ENCODE measurements around the gene PGBD2. TPM values are rescaled to one million over a fixed set of nuclear protein-coding genes. Genes with fewer than 3 reads are reported as not detected.
"Not testable (repeated sequence)": the region's sequence is repeated elsewhere in the genome, so short reads cannot be mapped to it uniquely, and the experiment has no call there.

PGBD2 gene
- total RNA-seq, 2 donors from 2014 or later = 4.8 to 7.5 TPM

- Histone ChIP-seq H3K4me1 (ENCODE audit: control insufficient read depth, insufficient read depth, low read length) (no peaks in the 10 kb centered on the region), H3K27ac (ENCODE audit: low read depth, low read length) (no peak overlapping the region), H3K27me3 (ENCODE audit: control insufficient read depth, insufficient read depth, low read length, poor library complexity, severe bottlenecking) (no peaks in the 10 kb centered on the region), H3K9me3 (ENCODE audit: control insufficient read depth, low read length) (no peaks in the 10 kb centered on the region), H3K36me3 (ENCODE audit: control insufficient read depth, insufficient read depth, low read length) (no peaks in the 10 kb centered on the region), H3K9ac (ENCODE audit: extremely low read depth, low read length, poor library complexity, severe bottlenecking) (no peak overlapping the region), H3K4me3 (ENCODE audit: low read length) (no peak overlapping the region)
- H3K9me3 Mint-ChIP-seq = no peaks in the 10 kb centered on the region
- H3K27me3 Mint-ChIP-seq (ENCODE audit: insufficient read depth) = peaks cover 2% of the 10 kb centered on the region
- peaks cover 18% of the 10 kb centered on the region for H3K36me3 Mint-ChIP-seq (ENCODE audit: low read depth)
- peak; percentile 79 for TF ChIP-seq CTCF (conservative IDR thresholded peaks at IDR 0.05)
- peak; percentile 73 for DNase-seq
- no peak overlapping the region for H3K27ac Mint-ChIP-seq
- 82 to 90% methylated on average over 6 to 10 of the region's 10 CpGs for WGBS, 2 experiments (ENCODE audit: insufficient coverage in 1 of 2, insufficient read length in 1 of 2)
- H3K4me3 Mint-ChIP-seq = no peak overlapping the region
- H3K4me1 Mint-ChIP-seq = no peaks in the 10 kb centered on the region
Observed at GRCh38 chr1:248924696-248925532, 18.9 kb downstream of the PGBD2 start.

DNA sequence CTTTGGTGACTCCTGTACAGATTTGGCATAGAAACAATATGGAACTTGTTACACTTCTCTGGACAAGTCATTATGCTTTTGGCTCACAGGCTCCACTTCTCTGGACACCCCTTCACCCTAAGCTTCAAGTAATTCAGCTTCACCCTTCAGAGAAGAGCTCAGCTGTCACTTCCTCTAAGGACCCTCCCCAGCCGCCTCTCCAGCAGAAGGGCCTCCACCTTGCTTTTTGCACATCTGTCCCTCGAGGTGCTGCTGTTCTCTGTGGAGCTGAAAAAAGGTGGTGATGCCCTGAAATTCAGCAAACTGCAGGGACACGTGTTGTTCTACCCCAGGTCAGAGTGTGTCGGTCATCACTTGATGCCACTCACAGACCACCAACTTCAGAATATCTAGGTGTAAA, 19.8 kb downstream of the PGBD2 start:
- H3K9me3 Mint-ChIP-seq; H3K9me3 ChIP-seq (ENCODE audit: control insufficient read depth, low read length); H3K4me1 Mint-ChIP-seq; H3K27me3 Mint-ChIP-seq (ENCODE audit: insufficient read depth); H3K27ac Mint-ChIP-seq; DNase-seq; H3K9ac ChIP-seq (ENCODE audit: extremely low read depth, low read length, poor library complexity, severe bottlenecking); H3K36me3 Mint-ChIP-seq (ENCODE audit: low read depth); H3K27me3 ChIP-seq (ENCODE audit: control insufficient read depth, insufficient read depth, low read length, poor library complexity, severe bottlenecking); H3K4me3 ChIP-seq (ENCODE audit: low read length); H3K4me3 Mint-ChIP-seq; H3K4me1 ChIP-seq (ENCODE audit: control insufficient read depth, insufficient read depth, low read length); H3K27ac ChIP-seq (ENCODE audit: low read depth, low read length); H3K36me3 ChIP-seq (ENCODE audit: control insufficient read depth, insufficient read depth, low read length): not testable (repeated sequence)
- WGBS, 2 experiments (ENCODE audit: insufficient coverage in 1 of 2, insufficient read length in 1 of 2) = 89% methylated on average over 2 of the region's 4 CpGs; no CpG with 5 or more reads in 1 of the 2 experiments

DNA sequence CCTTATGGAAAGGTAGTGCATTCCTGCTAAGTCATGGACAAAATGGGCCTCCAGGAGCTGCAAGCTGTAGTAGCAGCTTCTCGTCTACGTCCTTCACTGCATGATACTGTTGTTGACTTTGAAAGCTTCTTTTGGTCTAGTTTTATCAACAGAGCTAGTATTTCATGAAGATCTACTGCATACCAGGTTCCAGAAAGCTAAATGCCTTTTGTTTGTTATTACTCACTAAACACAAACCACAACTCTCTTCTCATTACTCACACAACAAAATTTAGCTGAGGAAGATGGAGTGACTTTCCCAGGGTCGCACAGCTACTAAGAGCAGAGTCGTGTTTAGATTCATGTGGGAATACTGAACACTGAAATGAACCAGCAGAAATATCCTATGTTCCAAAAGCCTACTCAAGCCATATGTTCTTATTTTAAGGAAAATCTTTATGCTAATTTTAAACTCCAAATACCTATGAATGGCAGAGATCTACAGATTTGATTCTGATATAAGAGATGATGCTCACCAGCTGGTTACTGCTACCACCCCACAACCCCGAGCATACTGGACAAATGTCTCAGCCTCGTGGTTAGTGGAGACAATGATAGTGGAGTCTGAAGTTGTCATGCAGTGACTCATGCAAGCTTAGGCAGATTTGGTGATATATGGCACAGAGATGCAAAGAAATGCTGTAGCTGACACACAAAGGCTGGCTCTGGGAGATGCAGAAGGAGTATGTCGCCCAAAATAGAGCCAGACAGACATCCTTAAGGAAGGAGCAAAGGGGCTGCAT, 20.6 kb downstream of the PGBD2 start:
- no peak for DNase-seq
- WGBS, 2 experiments (ENCODE audit: insufficient coverage in 1 of 2, insufficient read length in 1 of 2) = 88 to 90% methylated on average over 7 of the region's 7 CpGs
- Histone ChIP-seq H3K36me3 (ENCODE audit: control insufficient read depth, insufficient read depth, low read length) (no peaks in the 10 kb centered on the region), H3K9ac (ENCODE audit: extremely low read depth, low read length, poor library complexity, severe bottlenecking) (no peak overlapping the region), H3K9me3 (ENCODE audit: control insufficient read depth, low read length) (no peaks in the 10 kb centered on the region), H3K4me1 (ENCODE audit: control insufficient read depth, insufficient read depth, low read length) (no peaks in the 10 kb centered on the region), H3K4me3 (ENCODE audit: low read length) (no peak overlapping the region), H3K27me3 (ENCODE audit: control insufficient read depth, insufficient read depth, low read length, poor library complexity, severe bottlenecking) (no peaks in the 10 kb centered on the region), H3K27ac (ENCODE audit: low read depth, low read length) (no peak overlapping the region)
- Mint-ChIP-seq H3K4me3 (no peak overlapping the region), H3K27ac (no peak overlapping the region), H3K36me3 (ENCODE audit: low read depth) (peaks cover 2% of the 10 kb centered on the region), H3K4me1 (no peaks in the 10 kb centered on the region), H3K9me3 (no peaks in the 10 kb centered on the region), H3K27me3 (ENCODE audit: insufficient read depth) (peaks cover 2% of the 10 kb centered on the region)
- no peak for TF ChIP-seq CTCF (conservative IDR thresholded peaks at IDR 0.05)

DNA sequence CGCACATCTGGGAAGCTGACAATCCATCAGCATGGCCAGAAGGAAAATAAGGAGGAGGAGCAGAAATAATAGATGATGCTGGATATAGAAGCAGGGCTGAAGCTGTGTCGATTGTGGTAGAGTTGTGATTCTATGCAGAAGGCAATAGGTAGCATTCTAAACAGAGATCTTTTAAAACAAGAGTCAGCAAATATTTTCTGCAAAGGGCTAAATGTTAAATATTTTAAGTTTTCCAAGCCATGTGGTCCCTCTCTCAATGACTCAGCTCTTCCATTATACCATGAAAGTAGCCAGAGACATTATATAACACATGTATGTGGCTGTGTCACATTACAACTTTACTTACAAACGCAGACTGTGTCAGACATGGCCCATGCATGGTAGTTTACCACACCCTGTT, 21.2 kb downstream of the PGBD2 start:
- H3K9me3 ChIP-seq (ENCODE audit: control insufficient read depth, low read length); H3K36me3 Mint-ChIP-seq (ENCODE audit: low read depth); H3K36me3 ChIP-seq (ENCODE audit: control insufficient read depth, insufficient read depth, low read length); H3K9ac ChIP-seq (ENCODE audit: extremely low read depth, low read length, poor library complexity, severe bottlenecking); H3K9me3 Mint-ChIP-seq; H3K27ac Mint-ChIP-seq; H3K27me3 ChIP-seq (ENCODE audit: control insufficient read depth, insufficient read depth, low read length, poor library complexity, severe bottlenecking); H3K4me3 Mint-ChIP-seq; DNase-seq; H3K4me1 Mint-ChIP-seq; H3K27ac ChIP-seq (ENCODE audit: low read depth, low read length); H3K4me1 ChIP-seq (ENCODE audit: control insufficient read depth, insufficient read depth, low read length); H3K27me3 Mint-ChIP-seq (ENCODE audit: insufficient read depth); H3K4me3 ChIP-seq (ENCODE audit: low read length): not testable (repeated sequence)
- 87 to 90% methylated on average over 2 to 3 of the region's 3 CpGs for WGBS, 2 experiments (ENCODE audit: insufficient coverage in 1 of 2, insufficient read length in 1 of 2)

DNA sequence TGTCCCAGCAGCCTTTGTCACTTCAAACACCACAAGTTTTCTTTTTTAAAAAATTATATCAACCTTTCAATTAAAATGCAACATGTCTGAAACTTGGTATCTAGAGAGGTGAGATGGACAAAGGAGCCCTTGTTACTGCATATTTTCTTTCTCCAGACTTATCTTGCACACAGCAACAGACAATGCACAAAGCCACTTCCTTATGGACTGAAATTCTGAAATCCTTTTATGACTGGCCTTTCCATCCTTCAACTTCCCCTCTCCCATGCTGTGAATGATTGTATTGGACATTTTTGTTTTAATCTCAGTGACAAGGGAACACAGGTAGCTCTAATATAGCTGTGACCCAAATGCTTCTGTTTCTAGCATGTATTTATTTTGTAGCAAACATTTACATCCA, 22.1 kb downstream of the PGBD2 start:
- not testable (repeated sequence) for H3K9ac ChIP-seq (ENCODE audit: extremely low read depth, low read length, poor library complexity, severe bottlenecking); H3K4me3 Mint-ChIP-seq; H3K9me3 ChIP-seq (ENCODE audit: control insufficient read depth, low read length); H3K4me3 ChIP-seq (ENCODE audit: low read length); H3K36me3 Mint-ChIP-seq (ENCODE audit: low read depth); H3K36me3 ChIP-seq (ENCODE audit: control insufficient read depth, insufficient read depth, low read length); DNase-seq; H3K27me3 ChIP-seq (ENCODE audit: control insufficient read depth, insufficient read depth, low read length, poor library complexity, severe bottlenecking); H3K27ac ChIP-seq (ENCODE audit: low read depth, low read length); H3K27ac Mint-ChIP-seq; H3K4me1 Mint-ChIP-seq; H3K9me3 Mint-ChIP-seq; H3K27me3 Mint-ChIP-seq (ENCODE audit: insufficient read depth); H3K4me1 ChIP-seq (ENCODE audit: control insufficient read depth, insufficient read depth, low read length)
